HG03432 (cell line): ENCODE measurements around the gene VWF.
"Not testable (repeated sequence)": the region's sequence is repeated elsewhere in the genome, so short reads cannot be mapped to it uniquely, and the experiment has no call there.

ENCODE experiments used
- ATAC-seq: cut with Tn5 transposase; IDR thresholded peaks from one replicate; pipeline ENCODE4 v1.9.1; 2021; ENCODE audit warnings: mild to moderate bottlenecking, moderate library complexity; ENCODE audit not compliant: unreplicated experiment

Gene VWF

GRCh38 chr12:6124411-6125309 is at the start of gene VWF:
VWF (minus strand) TSS chr12:6124670; CDS start chr12:6123196, 1,474 bp downstream.
- no peak for ATAC-seq

- no peak for ATAC-seq
These were observed 48.4 kb upstream of the VWF start for GRCh38 chr12:6172862-6173261.

DNA sequence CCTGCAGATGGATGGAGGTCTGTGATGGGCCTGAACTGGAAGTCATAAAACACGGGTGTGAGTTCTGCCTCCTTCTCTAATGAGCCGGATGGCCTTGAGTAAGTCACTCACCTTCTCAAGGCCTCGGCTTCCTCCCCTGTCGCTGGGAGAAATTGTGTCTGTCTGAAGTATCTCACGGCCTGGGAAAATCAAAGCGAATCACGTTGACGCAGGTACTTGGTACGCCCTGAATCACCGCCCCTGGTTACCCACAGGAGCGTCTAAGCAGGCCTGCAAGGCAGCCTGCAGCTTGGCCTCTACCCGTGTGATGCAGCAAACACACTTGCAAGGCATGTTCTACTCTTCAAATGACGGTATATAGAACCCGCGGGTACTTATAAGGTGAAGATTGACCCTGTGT is 47.6 kb upstream of the VWF start:
- ATAC-seq, result no peak

- no peak for ATAC-seq
These were observed 47.0 kb upstream of the VWF start for GRCh38 chr12:6171409-6172015.

- ATAC-seq, result peak; percentile 79
These were observed 43.1 kb upstream of the VWF start for GRCh38 chr12:6167327-6168280.

GRCh38 chr12:6166808-6167207 is 42.3 kb upstream of the VWF start:
- ATAC-seq, result no peak

DNA sequence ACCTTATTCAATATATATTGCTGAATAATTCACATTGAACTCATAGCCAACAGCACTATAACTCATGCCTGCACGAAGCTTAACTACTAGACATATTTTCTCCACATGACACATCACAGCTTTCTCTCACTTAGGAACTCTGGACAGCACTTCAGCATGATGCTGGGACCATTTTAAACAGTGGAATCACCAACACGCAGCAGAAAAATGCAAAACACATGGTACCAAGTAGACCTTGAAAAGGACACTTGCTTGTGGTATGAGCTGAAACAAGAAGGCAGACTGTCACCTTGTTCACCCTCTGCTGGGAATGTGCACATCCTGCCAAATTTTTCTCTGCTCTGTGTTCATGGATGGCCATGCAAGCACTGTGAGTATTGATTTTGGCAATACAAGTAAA is 40.9 kb upstream of the VWF start:
- no peak for ATAC-seq

- no peak for ATAC-seq
These were observed 39.1 kb upstream of the VWF start for GRCh38 chr12:6163416-6164060.

DNA sequence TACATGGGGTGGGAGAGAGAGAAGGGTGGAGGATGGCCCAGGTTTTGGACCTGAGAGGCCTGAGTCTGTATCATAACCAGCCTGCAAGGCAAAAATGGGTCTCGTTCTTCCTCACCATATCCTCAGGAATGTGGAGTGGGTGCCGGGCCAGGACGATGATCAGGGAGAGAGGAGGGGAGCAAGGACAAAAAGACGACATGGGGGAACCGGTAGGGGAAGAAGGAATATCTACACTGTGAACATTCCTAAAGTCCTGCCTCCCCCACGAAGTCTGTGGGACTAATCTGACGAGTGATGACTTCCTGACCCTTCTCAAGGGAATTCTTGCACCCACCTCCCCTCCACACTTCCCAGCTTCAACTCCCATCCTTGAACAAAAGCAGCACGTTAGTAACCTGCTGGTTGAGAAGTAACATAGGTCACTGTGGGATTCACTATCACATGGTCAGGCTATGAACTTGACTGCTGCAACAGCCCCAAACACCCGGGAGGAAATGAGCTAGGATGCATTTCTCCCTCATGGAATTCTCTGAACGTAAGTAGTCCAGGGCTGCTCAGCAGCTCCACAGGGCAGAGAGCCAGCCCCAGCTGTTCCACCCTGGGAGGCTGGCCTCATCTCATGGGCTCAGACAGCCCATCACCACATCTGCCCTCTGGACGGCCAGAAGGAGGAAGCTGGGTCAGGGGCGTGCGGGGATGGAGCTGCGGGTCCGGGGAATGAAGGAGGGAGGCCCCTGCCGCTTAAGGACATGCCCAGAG is 36.8 kb upstream of the VWF start:
- ATAC-seq, result no peak

DNA sequence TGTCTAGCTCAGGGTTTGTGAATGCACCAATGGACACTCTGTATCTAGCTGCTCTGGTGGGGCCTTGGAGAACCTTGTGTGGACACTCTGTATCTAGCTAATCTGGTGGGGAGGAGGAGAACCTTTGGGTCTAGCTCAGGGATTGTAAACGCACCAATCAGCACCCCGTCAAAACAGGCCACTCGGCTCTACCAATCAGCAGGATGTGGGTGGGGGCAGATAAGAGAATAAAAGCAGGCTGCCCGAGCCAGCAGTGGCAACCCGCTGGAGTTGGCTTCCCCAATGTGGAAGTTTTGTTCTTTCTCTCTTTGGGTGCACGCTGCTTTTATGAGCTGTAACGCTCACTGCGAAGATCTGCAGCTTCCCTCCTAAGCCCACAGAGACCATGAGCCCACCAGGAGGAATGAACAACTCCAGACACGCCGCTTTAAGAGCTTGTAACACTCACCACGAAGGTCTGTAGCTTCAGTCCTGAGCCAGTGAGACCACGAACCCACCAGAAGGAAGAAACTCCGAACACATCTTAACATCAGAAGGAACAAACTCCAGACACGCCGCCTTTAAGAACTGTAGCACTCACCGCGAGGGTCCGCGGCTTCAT is 35.7 kb upstream of the VWF start:
- not testable (repeated sequence) for ATAC-seq

- not testable (repeated sequence) for ATAC-seq
These were observed 34.9 kb upstream of the VWF start for GRCh38 chr12:6159166-6160011.

DNA sequence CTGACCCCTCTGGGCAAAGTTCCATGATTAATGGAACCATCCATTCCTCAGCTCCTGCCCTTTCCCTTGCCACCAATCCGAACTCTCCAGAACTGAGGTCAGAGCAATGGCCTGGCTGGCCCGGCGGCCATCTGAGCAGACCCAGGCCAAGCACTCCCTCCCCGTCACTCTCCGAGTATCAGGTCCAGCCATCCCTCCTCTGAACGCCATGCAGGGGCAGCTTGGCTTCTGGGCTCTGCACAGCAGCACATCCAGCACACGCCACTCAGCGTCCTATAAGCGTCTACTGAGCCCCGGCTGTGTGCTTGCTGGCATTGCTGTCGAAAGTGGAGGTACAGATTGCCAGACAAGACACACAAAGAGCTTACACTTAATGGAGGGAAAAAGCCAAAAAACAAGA is 34.3 kb upstream of the VWF start:
- no peak for ATAC-seq

DNA sequence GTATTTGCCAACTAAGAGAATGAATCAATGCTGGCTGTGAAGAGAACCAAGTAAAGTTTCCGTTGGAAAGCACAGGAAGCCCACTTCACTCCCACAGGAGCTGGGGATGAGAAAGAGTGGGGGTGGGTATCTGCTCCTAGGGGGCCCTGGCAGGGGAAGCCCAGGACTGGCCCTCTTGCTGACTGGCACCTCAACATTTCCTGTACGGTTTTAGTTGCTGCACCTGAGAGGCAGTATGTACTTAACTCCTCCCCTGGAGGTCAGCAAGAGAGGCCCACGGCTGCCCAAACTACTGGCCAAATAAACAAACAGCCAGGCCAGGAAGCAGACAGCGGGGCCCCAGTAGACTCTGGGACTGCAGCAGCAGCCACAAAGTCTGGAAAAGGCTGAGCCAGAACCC is 33.8 kb upstream of the VWF start:
- no peak for ATAC-seq

DNA sequence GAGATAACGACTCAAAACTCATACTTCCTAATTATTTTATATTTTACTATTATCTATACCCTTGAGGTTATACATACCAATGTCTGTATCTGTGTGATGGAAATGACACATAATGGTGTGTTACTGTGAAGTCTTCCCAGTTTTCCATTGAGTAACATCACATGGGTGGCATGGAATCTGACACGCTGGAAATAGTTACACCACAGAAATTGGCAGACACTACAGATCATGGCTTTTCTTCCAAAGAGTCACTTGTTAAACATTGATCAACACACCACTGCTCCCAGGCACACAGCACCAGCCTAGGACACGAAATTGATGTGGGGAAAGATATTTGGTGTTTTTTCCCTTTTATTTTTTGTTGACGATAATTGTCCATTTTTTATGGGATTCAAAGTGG is 33.0 kb upstream of the VWF start:
- ATAC-seq, result no peak

DNA sequence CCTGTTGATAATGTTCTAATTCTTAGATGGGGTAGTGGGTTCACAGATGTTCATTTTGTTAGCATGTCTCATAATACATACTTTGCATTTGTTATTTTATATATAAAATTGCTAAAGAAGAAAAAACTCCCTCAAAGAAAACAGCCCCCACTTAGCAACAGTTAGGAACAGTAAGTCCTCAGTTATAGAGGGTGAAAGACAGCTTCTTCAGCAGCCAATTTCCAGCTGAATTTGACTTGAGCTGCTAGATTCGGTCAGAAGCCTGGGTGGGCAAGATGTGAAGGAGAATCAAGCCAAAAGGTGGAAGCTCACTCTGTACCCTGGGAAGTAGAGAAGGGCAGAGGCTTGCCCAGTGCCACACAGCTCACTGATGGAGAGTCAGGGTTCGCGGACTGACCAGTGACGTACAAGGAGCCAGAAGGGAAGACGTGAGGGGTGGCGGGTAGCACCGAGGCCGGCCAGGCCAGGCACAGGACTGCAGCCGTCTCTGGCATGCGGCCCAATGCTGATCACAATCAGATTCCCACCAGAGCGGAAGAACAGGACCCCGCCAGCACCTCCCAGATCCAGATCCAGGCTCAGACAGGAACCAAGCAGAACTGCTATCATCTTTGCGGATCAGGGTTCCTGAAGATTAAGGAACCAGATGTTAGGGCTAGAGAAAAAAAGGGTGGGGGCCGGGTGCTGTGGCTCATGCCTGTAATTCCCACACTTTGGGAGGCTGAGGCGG is 30.4 kb upstream of the VWF start:
- ATAC-seq, result no peak

DNA sequence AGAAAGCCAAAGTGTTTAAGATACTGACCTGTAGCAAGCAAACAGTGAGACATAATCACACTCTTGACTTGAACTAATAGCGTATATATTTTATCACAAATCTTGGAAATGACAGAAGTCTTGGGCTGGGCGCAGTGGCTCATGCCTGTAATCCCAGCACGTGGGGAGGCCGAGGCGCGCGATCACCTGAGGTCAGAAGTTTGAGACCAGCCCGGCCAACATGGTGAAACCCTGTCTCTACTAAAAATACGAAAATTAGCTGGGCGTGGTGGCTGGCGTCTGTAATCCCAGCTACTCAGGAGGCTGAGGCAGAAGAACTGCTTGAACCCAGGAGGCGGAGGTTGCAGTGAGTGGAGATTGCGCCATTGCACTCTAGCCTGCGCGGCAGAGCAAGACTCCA is 24.3 kb upstream of the VWF start:
- ATAC-seq, result not testable (repeated sequence)

DNA sequence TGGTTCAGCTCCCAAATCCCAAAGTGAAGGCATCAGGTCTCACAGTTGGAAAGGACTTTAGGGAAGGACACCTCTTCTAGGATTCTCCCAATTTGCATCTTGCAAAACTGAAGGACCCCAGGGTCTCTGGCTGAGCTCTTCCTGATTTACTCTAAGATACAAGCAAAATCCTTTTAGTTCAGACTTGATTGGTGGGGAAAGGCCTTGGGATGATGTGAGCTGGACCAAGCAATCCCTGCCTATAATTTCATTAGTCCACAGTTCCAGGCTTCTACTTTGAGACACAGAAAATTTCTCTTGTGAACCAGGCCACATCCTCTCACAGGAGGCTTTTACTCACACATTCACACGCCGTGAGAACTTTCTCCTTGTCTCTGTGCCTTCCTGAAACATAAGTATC is 23.6 kb upstream of the VWF start:
- ATAC-seq, result no peak

GRCh38 chr12:6146951-6147350 is 22.5 kb upstream of the VWF start:
- ATAC-seq, result no peak
